ENCODE results near the gene ZC3H18.
A peak's percentile ranks its signal among the peaks of the same experiment; 100 is the strongest.
"Not testable (repeated sequence)": the region's sequence is repeated elsewhere in the genome, so short reads cannot be mapped to it uniquely, and the experiment has no call there.

ZC3H18 gene

GRCh38 chr16:88609426-88609825 lies 39.2 kb downstream of the ZC3H18 start:
- DNase-seq, result not testable (repeated sequence)

DNA sequence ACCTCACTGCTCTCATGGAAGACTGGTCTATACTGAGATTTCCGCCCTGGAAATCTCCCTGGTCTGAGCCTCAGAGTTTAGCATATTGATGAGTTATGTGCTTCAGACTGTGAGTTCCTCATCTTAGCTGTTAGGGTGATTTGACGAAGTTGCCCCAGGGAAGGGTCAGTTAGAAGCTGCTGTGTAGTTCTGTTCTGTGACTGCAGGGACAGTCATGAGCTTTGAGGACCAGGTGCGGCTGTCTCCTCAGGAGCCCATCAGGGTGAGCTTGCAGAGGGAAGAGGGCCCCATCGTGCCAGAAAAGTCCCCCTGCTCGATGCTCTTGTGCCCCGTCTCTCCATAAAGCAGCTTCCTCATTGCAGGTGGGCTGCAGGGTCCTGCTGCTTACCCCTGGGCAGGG lies 39.9 kb downstream of the ZC3H18 start:
- no peak for DNase-seq

DNA sequence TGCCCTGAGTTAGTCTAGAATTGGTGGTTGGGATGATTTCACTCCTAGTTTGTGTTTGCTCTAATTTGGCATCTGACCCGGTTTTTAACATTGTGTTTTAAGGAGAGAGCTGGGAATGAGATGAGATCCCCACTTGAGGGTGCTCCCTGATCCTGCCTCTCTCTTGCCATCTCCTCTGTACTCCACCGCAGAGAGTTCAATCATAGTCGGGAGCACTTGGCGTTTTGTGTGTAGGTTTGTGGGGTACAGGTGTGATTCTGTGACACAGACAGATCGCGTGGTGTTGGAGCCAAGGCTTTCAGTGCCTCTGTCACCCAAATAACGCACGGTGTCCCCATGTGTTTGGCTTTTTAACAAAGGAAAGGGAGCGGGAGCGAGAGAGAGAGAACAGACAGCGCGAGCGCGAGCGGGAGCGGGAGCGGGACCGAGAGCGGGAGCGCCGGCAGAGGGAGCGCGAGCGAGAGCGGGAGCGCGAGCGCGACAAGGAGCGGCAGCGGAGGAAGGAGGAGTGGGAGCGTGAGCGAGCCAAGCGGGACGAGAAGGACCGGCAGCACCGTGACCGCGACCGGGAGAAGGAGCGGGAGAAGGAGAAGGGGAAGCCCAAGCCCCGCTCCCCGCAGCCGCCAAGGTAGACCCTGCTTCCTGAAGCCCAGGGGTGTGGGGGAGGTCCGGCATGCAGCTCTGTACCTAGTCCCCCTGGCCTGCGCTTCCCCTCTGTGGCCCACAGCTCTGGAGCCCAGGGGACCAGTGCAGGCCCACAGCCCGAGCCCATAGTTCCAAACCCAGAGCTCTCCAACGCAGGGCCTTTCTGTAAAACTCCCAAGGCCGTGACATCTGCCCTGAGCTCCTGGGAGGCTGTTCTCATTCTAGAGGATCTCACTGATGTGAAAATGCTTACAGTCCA lies 41.0 kb downstream of the ZC3H18 start:
- no peak for DNase-seq

GRCh38 chr16:88613293-88613692 lies 43.1 kb downstream of the ZC3H18 start:
- DNase-seq, result no peak

- DNase-seq, result no peak
Measured at GRCh38 chr16:88613911-88614817, 44.0 kb downstream of the ZC3H18 start.

GRCh38 chr16:88614818-88615580 lies 44.8 kb downstream of the ZC3H18 start:
- no peak for DNase-seq

DNA sequence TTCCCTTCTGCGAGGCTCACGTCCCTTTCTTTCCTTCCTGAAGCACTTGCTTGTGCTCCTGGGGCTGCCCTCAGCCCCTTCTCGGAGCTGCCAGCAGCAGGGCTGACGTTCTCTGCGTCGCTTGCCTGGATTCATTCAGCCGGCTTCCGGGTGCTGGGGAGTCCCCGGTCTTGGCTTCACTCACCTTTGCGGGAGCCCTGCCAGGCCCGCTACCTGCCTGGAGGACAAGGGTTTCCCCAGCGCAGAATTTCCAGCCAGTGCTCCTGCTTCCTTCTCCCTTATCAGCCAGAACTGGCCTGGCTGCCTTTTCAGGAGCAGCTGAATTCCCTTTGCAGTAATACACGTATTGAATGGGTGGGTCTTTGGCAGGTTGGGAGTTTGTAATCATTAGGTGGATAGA lies 46.1 kb downstream of the ZC3H18 start:
- DNase-seq, result peak; percentile 25

DNA sequence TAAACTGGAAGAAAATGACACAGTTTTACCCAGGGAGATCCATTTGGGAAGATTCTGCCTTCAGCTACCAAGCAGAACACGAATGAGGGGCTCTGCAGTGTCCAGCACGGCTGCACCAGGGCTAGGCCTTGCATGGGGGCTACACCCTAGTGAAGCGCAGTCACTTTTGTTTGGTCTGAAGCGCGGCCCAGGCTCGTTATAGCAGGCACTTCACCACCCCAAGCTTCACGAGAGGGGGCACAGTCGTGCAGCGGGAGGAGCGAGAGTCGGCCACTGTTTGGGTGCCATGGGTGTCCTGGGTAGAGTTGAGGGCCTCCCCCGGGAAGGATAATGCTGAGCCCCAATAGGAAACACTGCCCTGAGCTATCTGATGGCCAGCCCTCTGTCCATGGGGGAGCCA lies 46.5 kb downstream of the ZC3H18 start:
- no peak for DNase-seq

GRCh38 chr16:88617268-88618031 lies 47.2 kb downstream of the ZC3H18 start:
- DNase-seq, result peak; percentile 83

- no peak for DNase-seq
Measured at GRCh38 chr16:88618182-88618955, 48.2 kb downstream of the ZC3H18 start.

GRCh38 chr16:88618956-88619667 lies 48.9 kb downstream of the ZC3H18 start:
- DNase-seq, result no peak

GRCh38 chr16:88619859-88620815 lies 49.9 kb downstream of the ZC3H18 start:
- no peak for DNase-seq

GRCh38 chr16:88622125-88622524 lies 51.9 kb downstream of the ZC3H18 start:
- no peak for DNase-seq

DNA sequence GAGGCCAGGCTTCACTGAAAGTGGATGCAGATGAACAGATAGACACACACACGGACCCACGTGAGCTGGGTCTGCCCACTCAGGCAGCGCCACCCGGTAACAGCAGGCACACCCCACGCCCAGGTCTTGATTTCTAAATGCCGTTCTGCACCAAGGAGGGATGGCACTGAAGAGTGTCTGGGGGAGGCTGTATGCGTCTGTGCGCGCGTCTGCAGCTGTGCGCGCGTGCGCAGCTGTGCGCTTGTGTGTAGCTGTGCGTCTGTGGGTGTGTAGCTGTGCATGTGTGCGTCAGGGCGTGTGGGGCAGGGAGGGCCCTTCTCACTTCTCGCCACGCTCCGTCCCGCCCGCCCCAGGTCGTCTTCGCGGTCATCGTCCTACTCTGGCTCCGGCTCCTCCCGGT lies 52.7 kb downstream of the ZC3H18 start:
- no peak for DNase-seq

- DNase-seq, result no peak
Measured at GRCh38 chr16:88623858-88624257, 53.7 kb downstream of the ZC3H18 start.

DNA sequence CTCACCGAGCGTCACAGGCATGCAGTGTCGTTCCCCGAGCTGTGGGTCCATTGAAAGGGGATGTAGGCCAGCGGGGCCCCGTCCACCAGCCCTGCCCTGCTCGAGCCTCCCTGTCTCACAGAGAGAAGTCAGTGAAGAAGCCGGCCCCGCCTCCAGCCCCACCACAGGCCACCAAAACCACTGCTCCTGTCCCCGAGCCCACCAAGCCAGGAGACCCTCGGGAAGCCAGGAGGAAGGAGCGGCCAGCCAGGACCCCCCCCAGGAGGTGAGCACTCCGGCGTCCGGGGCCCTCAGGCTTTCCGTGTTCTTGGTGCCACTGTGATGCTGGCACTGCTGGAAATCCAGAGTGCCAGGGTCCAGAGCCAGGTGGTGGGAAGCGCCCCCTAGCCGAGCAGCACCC lies 54.3 kb downstream of the ZC3H18 start:
- no peak for DNase-seq

DNA sequence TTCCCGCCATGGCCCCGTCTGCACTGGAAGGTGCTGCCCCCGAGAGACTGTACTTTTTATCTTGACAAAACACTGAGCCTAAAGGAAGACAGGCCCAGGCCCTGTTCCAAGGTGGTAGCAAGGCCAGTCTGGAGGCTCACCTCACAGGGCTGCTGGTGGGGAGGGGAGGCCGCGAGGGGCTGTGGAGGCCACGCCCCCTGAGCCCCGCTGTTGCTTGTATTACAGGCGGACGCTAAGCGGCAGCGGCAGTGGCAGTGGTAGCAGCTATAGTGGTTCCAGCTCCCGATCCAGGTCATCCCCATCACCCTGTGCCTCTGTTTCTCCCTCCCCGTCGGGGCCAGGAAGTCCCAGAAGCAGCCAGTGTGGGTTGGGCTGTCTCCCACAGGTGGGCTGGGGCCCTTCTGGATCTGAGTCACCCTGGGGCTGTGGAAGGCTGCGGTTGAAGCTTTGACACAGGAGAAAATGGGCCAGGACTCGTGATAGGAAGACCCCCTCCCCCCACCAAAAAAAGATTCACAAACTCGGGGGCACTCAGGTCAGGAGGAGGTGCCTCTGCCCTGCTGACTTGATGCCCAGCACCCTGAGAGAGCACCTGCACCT lies 54.9 kb downstream of the ZC3H18 start:
- no peak for DNase-seq

DNA sequence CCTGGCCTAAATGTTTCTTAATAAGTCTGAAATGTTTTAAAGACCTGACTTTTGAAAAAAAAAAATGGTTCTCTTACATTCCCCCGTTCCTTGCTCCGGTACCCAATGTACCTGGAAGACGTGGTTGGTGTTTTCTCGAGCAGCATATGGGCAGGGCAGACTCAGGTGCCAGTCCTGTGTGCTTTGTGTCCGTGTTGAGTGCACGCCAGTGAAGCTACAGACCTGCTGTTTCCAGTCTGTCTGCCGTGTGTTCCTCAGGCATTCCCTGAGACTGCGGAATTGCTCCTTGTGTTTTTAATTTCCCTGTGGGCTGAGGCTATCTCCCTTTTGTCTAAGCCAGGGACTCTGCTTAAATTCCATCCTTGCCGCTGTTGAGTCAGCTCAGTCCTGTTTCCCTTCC lies 56.4 kb downstream of the ZC3H18 start:
- DNase-seq, result no peak
